Eye (tissue), 1 donor: ENCODE results near the gene PTK7.

Experiments used
- DNase-seq: peaks from one replicate; pipeline ENCODE4 v3.0.0-alpha.2; 2015

Gene PTK7

DNA sequence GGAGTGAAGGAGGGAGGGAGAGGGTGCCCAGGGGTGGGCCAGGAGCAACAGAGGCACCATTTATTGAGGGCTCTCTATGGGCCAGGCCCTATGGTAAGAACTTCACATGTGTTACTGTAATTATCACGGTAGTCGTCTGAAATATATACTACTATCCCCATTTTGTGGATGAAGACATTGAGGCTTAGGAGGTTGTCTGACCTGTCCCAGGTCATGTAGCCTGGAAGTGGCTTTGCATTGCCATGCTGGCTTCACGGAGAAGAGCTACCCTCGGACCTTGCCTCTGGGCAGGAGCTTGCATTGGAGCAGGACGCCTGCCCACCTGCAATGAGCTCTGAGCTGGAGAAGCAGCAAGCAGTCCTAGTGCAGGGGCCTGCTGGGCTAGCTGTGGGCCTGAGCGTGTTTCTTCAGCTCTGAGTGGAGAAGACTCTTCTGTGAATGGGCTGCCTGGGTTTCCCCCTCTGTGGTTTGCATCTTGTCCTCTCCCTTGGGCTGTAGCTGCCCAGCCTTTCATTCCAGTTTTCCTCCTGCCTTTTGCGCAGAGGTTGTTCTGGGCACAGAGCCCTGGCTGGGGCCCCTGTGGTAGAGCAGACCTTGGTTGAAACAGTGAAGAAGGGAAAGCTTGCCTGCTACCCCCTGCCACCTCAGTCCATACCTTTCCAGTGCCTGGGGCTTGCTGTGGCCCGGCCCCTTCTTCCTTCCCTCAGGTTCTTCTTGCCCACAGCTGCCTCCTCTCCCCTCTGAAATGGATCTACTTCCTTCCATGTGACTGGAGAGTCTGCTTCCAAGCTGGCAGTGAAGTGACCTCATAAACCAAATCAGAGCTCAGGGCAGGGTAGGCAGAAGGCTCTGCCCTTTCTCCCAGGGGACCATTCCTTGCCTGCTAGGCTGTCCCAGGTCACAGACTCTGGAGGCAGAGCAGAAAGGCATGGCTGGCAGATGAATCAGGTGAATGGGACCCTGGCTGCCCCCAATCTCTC is 70.9 kb downstream of the PTK7 start:
- no peak for DNase-seq

DNA sequence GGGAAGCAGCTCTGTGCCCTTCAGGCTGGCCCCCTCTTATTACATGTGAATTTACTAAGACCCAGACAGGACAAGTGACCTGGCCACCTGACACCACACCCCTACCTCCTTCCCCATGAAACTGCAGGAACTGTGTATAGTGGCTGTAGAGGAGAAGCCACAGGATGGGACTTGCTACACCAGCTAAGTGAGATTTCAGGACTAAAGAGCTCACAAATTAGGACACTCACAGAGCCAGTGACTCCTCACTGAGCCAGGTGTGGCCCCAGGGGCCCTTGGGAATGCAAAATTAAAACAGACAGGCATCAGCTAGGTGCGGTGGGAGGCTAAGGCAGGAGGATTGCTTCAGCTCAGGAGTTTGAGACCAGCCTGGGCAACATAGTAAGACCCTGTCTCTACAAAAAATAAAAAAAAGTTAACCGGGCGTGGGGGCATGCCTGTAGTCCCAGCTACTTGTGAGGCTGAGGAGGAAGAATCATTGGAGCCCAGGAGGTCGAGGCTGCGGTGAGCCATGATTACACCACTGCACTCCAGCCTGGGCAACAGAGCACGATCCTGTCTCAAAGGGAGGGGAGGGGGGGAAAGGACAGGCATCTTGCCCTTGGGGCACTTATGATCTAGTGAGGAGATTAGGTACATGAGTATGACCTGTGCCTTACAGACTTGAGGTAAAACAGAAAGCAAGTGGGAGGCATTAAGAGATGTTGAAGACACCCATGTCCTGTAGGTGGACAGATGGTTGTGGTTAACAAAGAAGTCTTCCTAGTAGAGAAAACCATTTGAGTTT is 71.8 kb downstream of the PTK7 start:
- DNase-seq = no peak

DNA sequence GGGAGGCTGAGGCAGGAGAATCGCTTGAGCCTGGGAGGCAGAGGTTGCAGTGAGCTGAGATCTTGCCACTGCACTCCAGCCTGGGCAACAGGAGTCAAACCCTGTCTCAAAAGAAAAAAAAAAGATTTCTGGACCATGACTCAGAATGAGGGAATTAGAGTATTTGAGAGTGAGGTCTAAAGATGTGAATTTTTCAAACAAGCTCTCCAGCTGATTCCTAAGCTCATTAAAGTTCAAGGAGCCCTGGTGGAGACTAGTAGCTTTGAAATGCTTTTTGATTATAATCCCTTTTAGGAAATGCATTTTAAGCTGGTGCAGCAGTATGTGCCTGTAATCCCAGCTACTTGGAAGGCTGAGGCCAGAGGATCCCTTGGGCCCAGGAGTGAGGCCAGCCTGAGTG is 73.2 kb downstream of the PTK7 start:
- DNase-seq = no peak

DNA sequence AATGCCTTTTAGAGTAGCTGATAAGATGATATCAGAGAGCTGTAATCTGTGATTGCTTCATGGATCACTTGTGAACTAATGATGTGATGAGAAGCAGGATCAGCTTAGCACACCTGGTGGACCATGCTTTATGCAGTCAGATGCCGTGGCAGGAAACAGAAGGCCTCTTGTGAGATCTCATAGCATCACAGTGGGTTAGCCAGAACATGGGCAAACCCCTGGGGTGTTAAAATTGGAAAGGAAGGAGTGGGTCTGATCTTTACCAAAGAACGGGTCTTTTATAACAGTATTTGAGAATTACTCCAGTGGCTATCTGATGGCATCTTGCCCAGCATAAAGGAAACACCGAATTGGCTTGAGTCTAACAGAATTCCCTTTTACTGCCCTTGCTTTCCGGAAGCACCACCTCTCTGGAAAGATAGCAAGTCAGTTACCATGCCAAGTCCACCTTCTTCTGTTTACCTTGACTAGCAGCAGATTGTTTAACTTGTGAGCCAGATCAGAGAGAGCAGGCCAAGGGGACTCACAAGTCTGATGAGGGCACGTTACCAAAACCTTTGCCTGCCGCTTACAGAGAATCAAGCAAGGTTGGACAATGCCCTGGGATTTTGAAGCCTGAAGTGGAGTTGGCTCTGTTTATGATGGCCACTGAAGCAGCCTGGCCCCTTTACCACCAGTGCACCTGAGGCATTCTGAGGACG is 74.1 kb downstream of the PTK7 start:
- no peak for DNase-seq

DNA sequence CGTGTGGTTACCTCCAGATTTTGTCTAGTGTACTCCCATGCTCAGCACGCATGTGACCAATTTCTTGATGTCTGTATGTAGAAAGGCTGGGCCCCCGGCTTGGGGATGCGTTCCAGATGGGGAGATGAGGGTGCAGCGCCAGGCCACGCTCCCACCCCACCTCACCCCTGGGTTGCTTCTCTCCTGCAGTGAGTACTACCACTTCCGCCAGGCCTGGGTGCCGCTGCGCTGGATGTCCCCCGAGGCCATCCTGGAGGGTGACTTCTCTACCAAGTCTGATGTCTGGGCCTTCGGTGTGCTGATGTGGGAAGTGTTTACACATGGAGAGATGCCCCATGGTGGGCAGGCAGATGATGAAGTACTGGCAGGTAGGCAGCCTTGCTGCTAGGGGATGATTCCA is 83.5 kb downstream of the PTK7 start:
- DNase-seq = no peak

DNA sequence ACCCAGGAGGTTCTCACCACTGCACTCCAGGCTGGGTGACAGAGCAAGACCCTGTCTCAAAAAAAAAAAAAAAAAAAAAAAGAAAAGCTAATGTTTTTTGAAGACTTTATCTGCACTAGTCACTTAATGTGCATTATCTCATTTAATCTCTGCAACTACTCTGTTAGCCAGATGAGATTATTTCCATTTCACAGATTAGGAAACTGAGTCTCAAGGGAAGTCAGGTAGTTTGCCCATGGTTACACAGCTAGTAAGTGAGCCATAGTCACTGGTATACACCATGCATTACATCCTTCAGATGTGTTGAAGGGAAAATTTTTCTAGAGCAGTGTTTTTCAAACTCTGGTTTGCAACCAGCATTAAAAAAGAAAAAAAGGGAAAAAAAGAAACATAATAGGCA is 87.8 kb downstream of the PTK7 start:
- DNase-seq = no peak

DNA sequence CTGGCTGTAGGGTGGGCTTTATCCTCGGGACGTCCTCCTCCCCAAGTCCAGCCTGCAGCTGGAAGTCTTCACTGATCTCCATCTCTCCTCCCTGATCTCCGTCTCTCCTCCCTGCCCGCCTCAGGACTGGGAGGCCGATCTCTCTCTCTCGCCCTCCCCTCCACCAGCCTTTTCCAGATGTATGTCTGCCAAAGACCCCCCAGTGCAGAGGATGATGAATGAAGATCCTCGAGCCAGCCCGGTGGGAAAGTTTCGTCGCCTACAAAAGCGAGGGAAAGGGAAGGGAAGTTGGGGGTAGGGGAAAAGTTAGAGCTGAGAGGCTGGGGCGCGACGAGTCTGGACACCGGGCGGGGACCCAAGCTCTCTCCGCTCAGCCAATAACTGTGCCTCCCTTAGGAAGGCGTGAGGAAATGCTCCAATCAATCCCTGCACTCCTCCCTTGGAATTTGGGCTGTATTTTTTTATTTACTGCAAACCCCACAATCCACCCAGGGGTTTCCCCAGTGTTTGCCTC is 94.4 kb downstream of the PTK7 start:
- DNase-seq = no peak

DNA sequence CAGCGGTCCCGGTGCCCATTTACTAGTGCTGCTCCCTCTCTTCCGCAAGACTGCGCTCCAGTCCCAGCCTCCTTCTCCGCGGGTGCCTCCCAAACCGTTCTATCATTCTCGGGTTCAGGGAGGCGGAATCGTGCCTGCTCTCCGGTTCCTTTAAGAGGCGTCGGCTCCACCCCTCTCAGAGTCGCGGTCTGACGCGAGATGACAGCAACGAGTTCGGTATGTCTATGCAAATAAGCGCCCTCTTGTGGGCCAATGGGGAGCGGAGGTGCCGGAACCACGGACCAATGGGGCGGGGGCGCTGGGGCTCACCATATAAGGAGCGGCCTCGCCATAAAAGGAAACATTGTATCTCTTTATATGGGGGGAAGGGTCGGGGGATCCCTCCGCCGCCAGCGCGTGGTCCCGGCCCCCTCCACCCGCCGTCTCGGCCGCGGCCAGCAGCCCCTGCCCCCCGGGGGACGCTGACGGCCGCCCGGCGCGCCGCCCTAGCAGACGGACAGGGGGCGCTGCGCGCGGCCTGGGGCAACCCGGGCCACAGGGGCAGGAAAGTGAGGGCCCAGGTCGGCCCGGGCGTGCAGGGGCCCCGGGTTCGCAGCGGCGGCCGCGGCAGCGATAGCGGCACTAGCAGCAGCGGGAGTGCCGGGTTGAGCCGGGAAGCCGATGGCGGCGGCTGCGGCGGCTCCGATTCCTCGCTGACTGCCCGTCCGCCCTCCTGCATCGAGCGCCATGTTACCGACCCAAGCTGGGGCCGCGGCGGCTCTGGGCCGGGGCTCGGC is 95.0 kb downstream of the PTK7 start, which contains the start of gene SRF:
SRF (plus strand) TSS at position 339 of the 776 bp plus-strand sequence; CDS start at position 727, 388 bp downstream.
- peak; percentile 100 for DNase-seq

DNA sequence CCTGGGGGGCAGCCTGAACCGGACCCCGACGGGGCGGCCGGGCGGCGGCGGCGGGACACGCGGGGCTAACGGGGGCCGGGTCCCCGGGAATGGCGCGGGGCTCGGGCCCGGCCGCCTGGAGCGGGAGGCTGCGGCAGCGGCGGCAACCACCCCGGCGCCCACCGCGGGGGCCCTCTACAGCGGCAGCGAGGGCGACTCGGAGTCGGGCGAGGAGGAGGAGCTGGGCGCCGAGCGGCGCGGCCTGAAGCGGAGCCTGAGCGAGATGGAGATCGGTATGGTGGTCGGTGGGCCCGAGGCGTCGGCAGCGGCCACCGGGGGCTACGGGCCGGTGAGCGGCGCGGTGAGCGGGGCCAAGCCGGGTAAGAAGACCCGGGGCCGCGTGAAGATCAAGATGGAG is 95.6 kb downstream of the PTK7 start:
- DNase-seq = no peak

DNA sequence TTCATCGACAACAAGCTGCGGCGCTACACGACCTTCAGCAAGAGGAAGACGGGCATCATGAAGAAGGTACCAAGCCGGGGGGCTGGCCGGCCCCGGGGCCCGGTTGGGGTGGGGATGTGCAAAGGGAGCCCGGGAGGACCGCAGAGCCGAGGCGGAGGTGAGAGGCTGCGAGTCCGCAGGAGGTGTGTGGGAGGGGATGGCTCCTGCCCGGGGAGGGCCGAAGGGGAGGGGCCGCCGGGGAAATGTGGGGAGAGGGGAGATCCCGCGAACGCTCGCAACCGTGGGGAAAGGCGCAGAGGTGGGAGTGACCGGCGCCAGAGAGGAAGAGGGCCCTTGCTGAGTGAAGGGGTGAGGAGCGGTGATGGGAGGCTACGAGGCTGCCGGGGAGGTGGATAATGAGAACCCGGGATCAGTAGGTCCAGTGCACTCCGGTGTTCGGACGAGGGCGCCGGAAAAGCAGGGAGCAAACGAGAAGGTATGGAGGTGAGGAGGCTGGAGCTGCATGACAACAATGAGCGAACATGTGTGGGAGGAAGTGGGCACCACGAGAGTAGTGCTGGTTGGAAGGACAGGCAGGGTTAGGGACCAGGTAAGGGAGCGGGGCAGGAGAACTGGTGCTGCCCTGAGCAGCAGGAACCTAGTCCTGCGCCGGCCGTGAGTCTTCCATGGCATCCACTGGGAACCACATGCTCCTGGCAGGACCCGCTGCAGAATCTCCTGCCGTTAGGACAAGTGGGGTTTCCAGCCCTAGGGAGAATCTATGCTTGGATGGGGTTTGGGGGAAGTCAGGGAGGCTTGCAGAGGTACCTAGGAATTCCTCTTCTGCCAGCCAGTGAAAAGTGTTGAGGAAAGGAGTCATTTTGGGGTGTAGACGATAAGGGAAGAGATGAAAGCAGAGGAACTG is 96.2 kb downstream of the PTK7 start:
- DNase-seq = peak; percentile 71

DNA sequence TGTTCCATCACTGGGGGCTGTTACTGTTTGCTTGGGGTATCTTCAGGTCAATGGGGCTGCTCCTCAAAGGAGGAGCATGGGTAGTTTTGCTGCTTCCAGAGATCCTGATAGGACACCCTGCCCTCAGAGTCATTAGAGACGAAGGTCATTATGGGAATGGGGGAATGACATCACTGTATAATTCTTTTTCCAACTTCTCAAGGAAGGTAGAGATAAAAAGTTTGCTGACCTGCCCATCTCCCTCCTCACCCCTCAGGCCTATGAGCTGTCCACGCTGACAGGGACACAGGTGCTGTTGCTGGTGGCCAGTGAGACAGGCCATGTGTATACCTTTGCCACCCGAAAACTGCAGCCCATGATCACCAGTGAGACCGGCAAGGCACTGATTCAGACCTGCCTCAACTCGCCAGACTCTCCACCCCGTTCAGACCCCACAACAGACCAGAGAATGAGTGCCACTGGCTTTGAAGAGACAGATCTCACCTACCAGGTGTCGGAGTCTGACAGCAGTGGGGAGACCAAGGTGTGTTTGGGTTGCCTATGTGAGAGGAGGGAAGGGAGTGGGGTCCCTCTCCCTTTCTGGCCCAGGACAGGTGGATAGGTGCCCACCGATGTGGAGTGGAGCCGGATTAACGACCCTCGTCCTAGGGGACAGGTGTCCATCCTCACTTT is 97.6 kb downstream of the PTK7 start:
- DNase-seq = no peak

DNA sequence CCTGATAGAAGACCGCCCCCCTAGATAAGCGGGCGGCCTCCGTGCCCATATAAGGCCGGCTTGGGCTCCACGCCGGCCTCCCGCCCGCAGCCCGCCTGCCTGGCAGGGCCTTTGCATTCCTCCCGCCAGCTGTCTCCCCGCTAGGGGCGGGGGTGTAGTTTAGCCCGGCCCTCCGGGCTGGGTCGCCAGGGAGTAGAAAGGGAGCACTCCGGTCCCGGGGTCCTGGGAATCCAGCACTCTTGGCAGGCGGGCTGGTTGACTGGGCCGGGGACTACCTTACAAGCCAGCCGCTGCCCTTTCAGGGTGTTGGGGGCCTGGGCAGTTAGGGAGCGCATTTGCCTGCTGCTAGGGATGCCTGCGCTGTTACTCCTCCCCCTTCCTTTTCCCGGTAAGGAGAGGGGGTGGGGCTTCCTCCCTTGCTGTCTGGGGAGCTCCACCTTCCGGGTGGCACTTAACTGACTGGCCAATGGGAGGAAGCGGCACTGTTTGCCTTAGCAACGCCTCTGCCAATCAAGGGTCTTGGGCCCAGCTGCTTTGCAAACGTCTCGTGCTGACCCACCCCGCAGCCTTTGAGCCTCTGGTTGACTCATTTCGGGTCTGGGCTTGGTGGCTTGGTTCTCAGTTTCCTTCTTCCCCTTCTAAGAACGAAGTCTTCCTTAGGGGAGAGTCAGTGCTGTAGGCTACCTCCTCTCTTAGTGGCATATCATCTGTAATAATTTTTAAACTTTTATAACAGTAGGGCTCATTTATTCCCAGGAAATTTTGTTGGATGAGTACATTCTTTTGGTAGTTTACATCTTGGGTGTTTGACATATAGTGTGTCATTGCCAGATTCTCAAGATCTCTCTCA is 98.4 kb downstream of the PTK7 start:
- DNase-seq = peak; percentile 98

DNA sequence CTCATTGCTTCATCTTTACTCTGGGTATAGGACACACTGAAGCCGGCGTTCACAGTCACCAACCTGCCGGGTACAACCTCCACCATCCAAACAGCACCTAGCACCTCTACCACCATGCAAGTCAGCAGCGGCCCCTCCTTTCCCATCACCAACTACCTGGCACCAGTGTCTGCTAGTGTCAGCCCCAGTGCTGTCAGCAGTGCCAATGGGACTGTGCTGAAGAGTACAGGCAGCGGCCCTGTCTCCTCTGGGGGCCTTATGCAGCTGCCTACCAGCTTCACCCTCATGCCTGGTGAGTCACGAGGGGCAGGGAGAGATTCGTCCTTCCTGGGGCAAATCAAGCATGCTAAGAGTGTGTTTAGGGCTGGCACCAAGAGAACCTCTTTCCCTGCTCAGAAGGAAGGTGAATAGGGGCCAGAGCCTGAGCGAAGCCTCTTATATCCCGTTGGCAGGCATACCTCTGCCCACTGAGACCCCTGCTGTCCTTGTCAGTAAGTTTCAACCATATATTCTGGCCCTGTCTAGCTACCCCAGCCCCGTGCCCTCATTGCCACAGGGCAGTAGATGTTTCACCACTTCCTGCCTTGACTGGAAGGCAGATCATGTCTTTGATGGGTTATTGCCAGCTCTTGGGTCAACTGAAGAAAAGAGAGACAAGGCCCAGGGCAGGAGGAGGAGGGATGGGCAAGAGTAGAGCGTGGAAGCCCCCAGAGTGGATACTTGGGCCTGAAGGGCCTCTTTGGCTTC is 99.7 kb downstream of the PTK7 start:
- DNase-seq = no peak

DNA sequence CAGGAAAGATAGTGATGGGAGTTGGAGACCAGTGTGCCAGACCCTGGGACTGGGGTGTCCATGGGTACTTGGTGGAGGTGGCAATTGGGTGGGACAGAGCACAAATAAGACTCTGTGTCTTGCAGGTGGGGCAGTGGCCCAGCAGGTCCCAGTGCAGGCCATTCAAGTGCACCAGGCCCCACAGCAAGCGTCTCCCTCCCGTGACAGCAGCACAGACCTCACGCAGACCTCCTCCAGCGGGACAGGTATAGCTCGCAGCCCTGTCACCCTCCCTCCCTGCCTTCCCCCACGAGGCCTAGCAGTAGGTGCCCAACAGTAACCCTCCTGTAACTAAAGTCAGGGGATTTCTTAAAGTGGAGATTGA is 100.3 kb downstream of the PTK7 start:
- DNase-seq = no peak

DNA sequence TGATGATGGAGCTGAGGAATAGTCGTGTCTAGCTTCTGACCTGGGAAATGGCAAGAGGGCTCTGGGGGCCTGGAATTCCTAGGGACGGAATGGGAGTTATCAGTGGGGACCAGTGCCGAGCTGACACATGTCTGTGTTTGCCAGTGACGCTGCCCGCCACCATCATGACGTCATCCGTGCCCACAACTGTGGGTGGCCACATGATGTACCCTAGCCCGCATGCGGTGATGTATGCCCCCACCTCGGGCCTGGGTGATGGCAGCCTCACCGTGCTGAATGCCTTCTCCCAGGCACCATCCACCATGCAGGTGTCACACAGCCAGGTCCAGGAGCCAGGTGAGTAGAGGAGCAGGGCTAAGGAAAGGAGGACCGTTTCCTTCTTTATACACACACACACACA is 102.0 kb downstream of the PTK7 start:
- DNase-seq = no peak

DNA sequence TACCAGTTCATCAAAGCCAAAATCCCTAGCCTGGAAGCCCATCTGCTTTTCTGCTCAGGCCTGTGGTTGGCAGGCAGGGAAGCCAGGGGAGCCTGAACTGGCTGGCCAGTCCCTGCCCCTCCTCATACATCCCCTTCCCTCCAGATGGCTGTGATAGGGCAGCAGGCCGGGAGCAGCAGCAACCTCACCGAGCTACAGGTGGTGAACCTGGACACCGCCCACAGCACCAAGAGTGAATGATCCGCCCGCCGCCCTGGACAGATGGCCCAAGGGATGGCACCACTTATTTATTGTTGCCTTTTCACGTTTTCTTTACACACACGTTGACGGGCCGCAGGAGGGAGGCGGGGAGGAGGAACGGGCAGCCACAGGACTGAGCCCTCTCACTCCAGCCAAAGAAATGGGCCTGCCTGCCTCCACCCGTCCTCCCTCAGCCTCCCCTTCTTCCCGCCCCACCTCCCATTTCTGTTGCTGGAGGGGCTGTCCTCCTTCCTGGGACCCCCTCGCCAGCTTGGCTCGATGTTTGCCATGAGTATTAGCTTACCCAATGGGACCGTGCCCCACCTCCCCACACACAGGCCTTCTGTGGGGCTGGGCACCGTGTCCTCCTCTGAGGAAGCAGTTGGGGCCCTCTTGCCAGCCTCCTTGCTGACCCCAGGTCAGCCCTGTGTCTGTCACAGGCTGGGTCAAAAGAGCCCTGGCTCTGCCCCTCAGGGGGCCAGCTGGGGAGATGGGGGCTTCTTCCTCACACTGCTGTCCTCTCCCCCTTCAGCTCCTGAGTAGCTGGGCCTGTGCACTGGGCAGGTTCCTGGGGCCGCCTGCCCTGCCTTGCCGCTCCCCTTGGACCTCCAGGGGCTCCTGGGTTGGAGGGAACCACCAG is 103.1 kb downstream of the PTK7 start:
- DNase-seq = no peak

DNA sequence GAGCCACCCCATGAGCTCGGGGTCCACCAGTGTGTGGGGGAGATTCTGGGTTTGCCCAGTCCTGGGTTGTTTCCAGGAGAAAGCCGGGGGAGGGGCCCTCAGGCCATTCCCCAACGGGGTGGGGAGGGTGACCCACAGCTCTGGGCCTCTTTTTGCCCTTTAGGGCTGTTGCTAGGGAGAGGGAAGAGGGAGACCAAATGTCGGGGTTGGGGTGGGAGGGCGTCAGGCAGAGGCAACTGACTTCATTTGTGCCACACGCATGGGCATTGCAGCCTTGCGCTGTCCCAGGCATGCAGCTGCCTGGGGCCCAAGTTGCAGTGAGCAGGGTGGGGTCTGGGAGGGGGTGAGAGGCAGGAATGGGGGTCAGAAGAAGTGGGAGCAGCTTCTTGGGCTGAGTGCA is 103.9 kb downstream of the PTK7 start:
- DNase-seq = no peak

DNA sequence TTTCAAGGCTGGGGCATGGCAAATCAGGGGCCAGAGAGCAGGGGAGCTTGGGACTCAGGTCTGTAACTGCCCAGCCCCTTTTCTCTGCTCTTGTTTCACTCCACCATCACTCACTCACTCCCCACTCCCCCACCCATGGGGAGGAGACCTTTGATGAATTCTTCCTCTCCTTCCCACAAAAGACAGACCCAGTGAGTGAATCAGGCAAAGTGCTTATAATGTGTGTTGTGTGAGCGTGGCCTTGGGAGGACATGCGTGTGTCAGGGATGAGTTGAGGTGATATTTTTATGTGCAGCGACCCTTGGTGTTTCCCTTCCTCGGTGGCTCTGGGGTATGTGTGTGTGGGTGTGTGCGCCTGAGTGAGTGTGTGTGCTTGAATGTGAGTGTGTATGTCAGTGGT is 104.9 kb downstream of the PTK7 start:
- DNase-seq = peak; percentile 25
